ENCODE data around the gene CD84.
"Not testable (repeated sequence)": the region's sequence is repeated elsewhere in the genome, so short reads cannot be mapped to it uniquely, and the experiment has no call there.

DNA sequence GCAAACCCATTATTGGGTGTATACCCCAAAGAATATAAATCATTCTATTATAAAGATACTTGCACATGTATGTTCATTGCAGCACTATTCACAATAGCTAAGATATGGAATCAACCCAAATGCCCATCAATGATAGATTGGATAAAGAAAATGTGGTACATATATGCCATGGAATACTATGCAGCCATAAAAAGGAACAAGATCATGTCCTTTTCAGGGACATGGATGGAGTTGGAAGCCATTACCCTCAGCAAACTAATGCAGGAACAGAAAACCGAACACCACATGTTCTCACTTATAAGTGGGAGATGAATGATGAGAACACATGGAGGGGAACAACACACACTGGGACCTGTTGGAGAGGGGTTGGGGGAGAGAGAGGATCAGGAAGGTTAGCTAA lies 16.1 kb downstream of the CD84 start:
- TF ChIP-seq, protein P1, sequence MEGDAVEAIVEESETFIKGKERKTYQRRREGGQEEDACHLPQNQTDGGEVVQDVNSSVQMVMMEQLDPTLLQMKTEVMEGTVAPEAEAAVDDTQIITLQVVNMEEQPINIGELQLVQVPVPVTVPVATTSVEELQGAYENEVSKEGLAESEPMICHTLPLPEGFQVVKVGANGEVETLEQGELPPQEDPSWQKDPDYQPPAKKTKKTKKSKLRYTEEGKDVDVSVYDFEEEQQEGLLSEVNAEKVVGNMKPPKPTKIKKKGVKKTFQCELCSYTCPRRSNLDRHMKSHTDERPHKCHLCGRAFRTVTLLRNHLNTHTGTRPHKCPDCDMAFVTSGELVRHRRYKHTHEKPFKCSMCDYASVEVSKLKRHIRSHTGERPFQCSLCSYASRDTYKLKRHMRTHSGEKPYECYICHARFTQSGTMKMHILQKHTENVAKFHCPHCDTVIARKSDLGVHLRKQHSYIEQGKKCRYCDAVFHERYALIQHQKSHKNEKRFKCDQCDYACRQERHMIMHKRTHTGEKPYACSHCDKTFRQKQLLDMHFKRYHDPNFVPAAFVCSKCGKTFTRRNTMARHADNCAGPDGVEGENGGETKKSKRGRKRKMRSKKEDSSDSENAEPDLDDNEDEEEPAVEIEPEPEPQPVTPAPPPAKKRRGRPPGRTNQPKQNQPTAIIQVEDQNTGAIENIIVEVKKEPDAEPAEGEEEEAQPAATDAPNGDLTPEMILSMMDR (IDR thresholded peaks at IDR 0.05): not testable (repeated sequence)
- not testable (repeated sequence) for TF ChIP-seq FOXM1 (IDR thresholded peaks at IDR 0.05; ENCODE audit: low read depth); JUND (IDR thresholded peaks at IDR 0.05); REST (IDR thresholded peaks at IDR 0.05; ENCODE audit: low read depth, low read length); EZH2phosphoT487 (IDR thresholded peaks at IDR 0.05; ENCODE audit: borderline replicate concordance, low read depth); USF2 (IDR thresholded peaks at IDR 0.05; ENCODE audit: borderline replicate concordance, low read depth, low read length); RAD21 (IDR thresholded peaks at IDR 0.05; ENCODE audit: low read length); TAF1 (IDR thresholded peaks at IDR 0.05; ENCODE audit: borderline replicate concordance, low read depth, low read length); FOXJ3 (CRISPR knock-in tag; IDR thresholded peaks at IDR 0.05); EP300 (IDR thresholded peaks at IDR 0.05; ENCODE audit: borderline replicate concordance in 1 of 2, low read depth in 1 of 2, low read length in 1 of 2); SIN3A (IDR thresholded peaks at IDR 0.05; ENCODE audit: borderline replicate concordance, low read depth, low read length)
